Aortic smooth muscle cell (primary cell): ENCODE results near the gene EDEM3. TPM values are rescaled to one million over a fixed set of nuclear protein-coding genes. Genes with fewer than 3 reads are reported as not detected.

Source experiments
- total RNA-seq: library from RNA; depleted of rRNA; stranded (reverse); fragments of >200 nt; gene quantifications from 2 replicates; pipeline ENCODE4 v1.2.3, GENCODE V29; 2014

Gene EDEM3
- 128 and 157 TPM in 2 replicates for total RNA-seq

GRCh38 chr1:184754476-184755225 is at the start of gene EDEM3:
Gene EDEM3, minus strand, starts transcription at chr1:184754858. Its CDS starts 212 bp downstream, at chr1:184754646.

Other genes starting within 250 kb of the EDEM3 start
- gene NIBAN1, start 219.7 kb upstream of the EDEM3 start, total RNA-seq, result 13.1 and 33.3 TPM in 2 replicates